Measurements from ENCODE around the gene RPN2. TPM values are rescaled to one million over a fixed set of nuclear protein-coding genes. Genes with fewer than 3 reads are reported as not detected.
A peak's percentile ranks its signal among the peaks of the same experiment; 100 is the strongest.

The RPN2 gene
- total RNA-seq, 6 donors from 2014 or later, result 55.5 to 193 (median 143) TPM

GRCh38 chr20:37166867-37167266 lies 12.3 kb upstream of the RPN2 start:
- H3K4me3 ChIP-seq, result no peak overlapping the region
- H3K36me3 ChIP-seq, result peaks cover 0 to 6% (median 0%) of the 10 kb centered on the region in 4 donors
- WGBS, 2 donors, result 91 to 97% methylated on average over 5 of the region's 5 CpGs
- no peaks in the 10 kb centered on the region for H3K27me3 ChIP-seq
- DNase-seq (no peak), ATAC-seq (ENCODE audit: low FRiP score in 2 of 2) (no peak)
- no peaks in the 10 kb centered on the region for H3K9me3 ChIP-seq
- TF ChIP-seq POLR2AphosphoS5 (IDR thresholded peaks at IDR 0.05), result no peak
- no peak for TF ChIP-seq POLR2A (IDR thresholded peaks at IDR 0.05)
- TF ChIP-seq CTCF (IDR thresholded peaks at IDR 0.05), result no peak
- no peak for TF ChIP-seq EP300 (IDR thresholded peaks at IDR 0.05)
- no peaks in the 10 kb centered on the region for H3K4me1 ChIP-seq
- no peak overlapping the region for H3K27ac ChIP-seq

- Histone ChIP-seq H3K36me3 (no peaks in the 10 kb centered on the region), H3K4me3 (no peak overlapping the region), H3K27ac (no peak overlapping the region), H3K9me3 (no peaks in the 10 kb centered on the region), H3K4me1 (peaks cover 0 to 8% (median 2%) of the 10 kb centered on the region in 4 donors), H3K27me3 (no peaks in the 10 kb centered on the region)
- ATAC-seq (ENCODE audit: low FRiP score in 2 of 2) (no peak), DNase-seq (no peak)
- WGBS, 2 donors, result 96 to 97% methylated on average over 4 of the region's 4 CpGs
- TF ChIP-seq EP300 (IDR thresholded peaks at IDR 0.05), result no peak
- no peak for TF ChIP-seq CTCF (IDR thresholded peaks at IDR 0.05)
- TF ChIP-seq POLR2AphosphoS5 (IDR thresholded peaks at IDR 0.05), result no peak
- no peak for TF ChIP-seq POLR2A (IDR thresholded peaks at IDR 0.05)
Observed at GRCh38 chr20:37172836-37173235, 6.3 kb upstream of the RPN2 start.

GRCh38 chr20:37179683-37180524 lies 774 bp downstream of the RPN2 start:
- WGBS, 2 donors, result 8 to 10% methylated on average over 15 of the region's 15 CpGs
- peaks cover 19 to 35% (median 25%) of the 10 kb centered on the region in 4 donors for H3K4me1 ChIP-seq

GRCh38 chr20:37185686-37186085 lies 6.6 kb downstream of the RPN2 start:
- no peaks in the 10 kb centered on the region for H3K27me3 ChIP-seq
- ATAC-seq (ENCODE audit: low FRiP score in 2 of 2) (no peak), DNase-seq (no peak)
- no peak overlapping the region for H3K27ac ChIP-seq
- H3K4me1 ChIP-seq, result peaks cover 22 to 24% (median 23%) of the 10 kb centered on the region in 4 donors
- TF ChIP-seq POLR2A (IDR thresholded peaks at IDR 0.05) (no peak), POLR2AphosphoS5 (IDR thresholded peaks at IDR 0.05) (no peak), CTCF (IDR thresholded peaks at IDR 0.05) (no peak), EP300 (IDR thresholded peaks at IDR 0.05) (no peak)
- H3K4me3 ChIP-seq, result no peak overlapping the region
- WGBS, 2 donors, result 88 to 90% methylated on average over 5 of the region's 5 CpGs
- H3K36me3 ChIP-seq, result peaks cover 0 to 59% (median 26%) of the 10 kb centered on the region in 4 donors
- H3K9me3 ChIP-seq, result no peaks in the 10 kb centered on the region

More at GRCh38 chr20:37179683-37180524, 774 bp downstream of the RPN2 start:
- H3K4me3 ChIP-seq, result peak overlapping the region; percentile 50 to 88 (median 74)
- DNase-seq, result no peak
- H3K27ac ChIP-seq, result peak overlapping the region; percentile 96 to 99 (median 96)
- no peaks in the 10 kb centered on the region for H3K27me3 ChIP-seq
- TF ChIP-seq POLR2AphosphoS5 (IDR thresholded peaks at IDR 0.05) (no peak), EP300 (IDR thresholded peaks at IDR 0.05) (no peak), CTCF (IDR thresholded peaks at IDR 0.05) (no peak), POLR2A (IDR thresholded peaks at IDR 0.05) (no peak)
- H3K36me3 ChIP-seq, result peaks cover 0 to 24% (median 6%) of the 10 kb centered on the region in 4 donors
- no peaks in the 10 kb centered on the region for H3K9me3 ChIP-seq
- no peak for ATAC-seq (ENCODE audit: low FRiP score in 2 of 2)

All from upper lobe of left lung (tissue), 6 donors.